Esophagus muscularis mucosa (tissue), 4 donors: ENCODE measurements around the gene BCAS2.

Experiments
- CTCF ChIP-seq, 3 experiments: fragments of 200-600 bp in 2 of 3; fragments of 450-650 bp in 1 of 3; sonication (generic) in 2 of 3; IDR thresholded peaks; one replicate each; pipeline ENCODE4 v1.5.1; 2017 to 2019; ENCODE audit warnings: antibody characterized with exemption in 3 of 3, mild to moderate bottlenecking in 2 of 3, moderate library complexity in 1 of 3
- EP300 ChIP-seq: sonication (generic); formaldehyde crosslinking; IDR thresholded peaks from one replicate; pipeline ENCODE4 v1.6.1; 2017; ENCODE audit warnings: antibody characterized with exemption
- POLR2A ChIP-seq: fragments of 450-650 bp; IDR thresholded peaks from one replicate; pipeline ENCODE4 v1.6.1; 2017; ENCODE audit warnings: antibody characterized with exemption, moderate library complexity, mild to moderate bottlenecking, low read depth
- POLR2AphosphoS5 ChIP-seq, 2 donors: sonication (generic); formaldehyde crosslinking; IDR thresholded peaks; one replicate each; pipeline ENCODE4 v1.6.1; 2017; ENCODE audit warnings: antibody characterized with exemption in 2 of 2

- no peak for TF ChIP-seq POLR2AphosphoS5 (IDR thresholded peaks at IDR 0.05)
- TF ChIP-seq CTCF (IDR thresholded peaks at IDR 0.05), result no peak
- TF ChIP-seq EP300, result no peak
- TF ChIP-seq POLR2A, result no peak
Observed at GRCh38 chr1:114530224-114530623, 51.2 kb downstream of the BCAS2 start.
